BJ (cell line): Measurements from ENCODE around the gene FGFR4. TPM values are rescaled to one million over a fixed set of nuclear protein-coding genes. Genes with fewer than 3 reads are reported as not detected.

Experiments used
- CTCF ChIA-PET: fragments of 350-600 bp; formaldehyde crosslinking; extraction: SDS; loops from one replicate; lab custom pipeline; 2021; ENCODE audit warnings: antibody characterized with exemption, inconsistent platforms; lab: Yijun Ruan, JAX
- POLR2A ChIA-PET: fragments of 300-600 bp; sonication (Branson Sonifier 250); formaldehyde crosslinking; extraction: SDS; loops from one replicate; lab custom pipeline; 2021; ENCODE audit warnings: antibody characterized with exemption; lab: Charles Lee
- DNase-seq: peaks from one replicate; pipeline ENCODE4 v3.0.0-alpha.2; 2011; ENCODE audit warnings: low read depth
- H3K27me3 ChIP-seq: 2 replicates; pipeline ENCODE4 v1.6.0; 2011; ENCODE audit warnings: low read length; ENCODE audit not compliant: control insufficient read depth, insufficient read depth
- H3K36me3 ChIP-seq: 2 replicates; pipeline ENCODE4 v1.5.1; 2011; ENCODE audit warnings: low read length; ENCODE audit not compliant: control insufficient read depth, insufficient read depth
- H3K4me3 ChIP-seq: 2 replicates; pipeline ENCODE4 v1.5.1; 2011; ENCODE audit warnings: low read depth, mild to moderate bottlenecking, control low read depth, low read length
- polyA plus RNA-seq: library from polyadenylated mRNA; depleted of rRNA; stranded (reverse); fragments of >200 nt; gene quantifications from 2 replicates; pipeline ENCODE4 v1.2.3, GENCODE V29; 2011
- TF ChIP-seq, protein P1 (sequence below): IDR thresholded peaks from 2 replicates; pipeline ENCODE4 v1.5.1; 2011; ENCODE audit warnings: low read depth, mild to moderate bottlenecking, control low read depth, inconsistent platforms, low read length, moderate library complexity; ENCODE audit not compliant: insufficient read depth

Gene FGFR4
- polyA plus RNA-seq, 1 experiment: 0.12 TPM

DNA sequence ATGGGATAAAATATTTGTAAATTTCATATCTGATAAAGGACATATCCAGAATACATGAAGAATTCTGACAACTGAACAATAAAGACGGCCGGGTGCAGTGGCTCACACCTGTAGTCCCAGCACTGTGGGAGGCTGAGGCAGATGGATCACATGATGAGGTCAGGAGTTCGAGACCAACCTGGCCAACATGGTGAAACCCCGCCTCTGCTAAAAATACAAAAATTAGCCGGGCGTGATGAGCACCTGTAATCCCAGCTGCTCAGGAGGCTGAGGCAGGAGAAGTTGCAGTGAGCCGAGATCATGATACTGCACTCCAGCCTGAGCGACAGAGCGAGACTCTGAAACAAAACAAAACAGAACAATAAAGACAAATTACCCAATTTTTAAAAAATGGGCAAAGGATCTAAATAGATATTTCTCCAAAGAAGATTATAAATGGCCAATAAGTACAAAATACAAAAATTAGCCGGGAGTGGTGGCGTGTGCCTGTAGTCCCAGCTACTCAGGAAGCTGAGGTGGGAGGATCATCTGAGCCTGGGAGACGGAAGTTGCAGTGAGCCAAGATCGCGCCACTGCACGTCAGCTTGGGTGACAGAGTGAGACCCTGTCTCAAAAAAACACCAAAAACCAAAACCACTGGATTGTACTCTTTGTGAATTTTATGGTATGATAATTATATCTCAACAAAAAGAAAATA lies 37.2 kb downstream of the FGFR4 start:
- ChIA-PET CTCF (interaction anchor here (0.6 to 1.3 kb wide), 5 partner anchors 9 to 358 kb away, joined by 3 to 6 read pairs (median 3); no protein-coding TSS in a partner anchor), POLR2A (no interaction called here)
- Histone ChIP-seq H3K4me3 (no peak overlapping the region), H3K36me3 (no peaks in the 10 kb centered on the region), H3K27me3 (no peaks in the 10 kb centered on the region)
- TF ChIP-seq, protein P1, sequence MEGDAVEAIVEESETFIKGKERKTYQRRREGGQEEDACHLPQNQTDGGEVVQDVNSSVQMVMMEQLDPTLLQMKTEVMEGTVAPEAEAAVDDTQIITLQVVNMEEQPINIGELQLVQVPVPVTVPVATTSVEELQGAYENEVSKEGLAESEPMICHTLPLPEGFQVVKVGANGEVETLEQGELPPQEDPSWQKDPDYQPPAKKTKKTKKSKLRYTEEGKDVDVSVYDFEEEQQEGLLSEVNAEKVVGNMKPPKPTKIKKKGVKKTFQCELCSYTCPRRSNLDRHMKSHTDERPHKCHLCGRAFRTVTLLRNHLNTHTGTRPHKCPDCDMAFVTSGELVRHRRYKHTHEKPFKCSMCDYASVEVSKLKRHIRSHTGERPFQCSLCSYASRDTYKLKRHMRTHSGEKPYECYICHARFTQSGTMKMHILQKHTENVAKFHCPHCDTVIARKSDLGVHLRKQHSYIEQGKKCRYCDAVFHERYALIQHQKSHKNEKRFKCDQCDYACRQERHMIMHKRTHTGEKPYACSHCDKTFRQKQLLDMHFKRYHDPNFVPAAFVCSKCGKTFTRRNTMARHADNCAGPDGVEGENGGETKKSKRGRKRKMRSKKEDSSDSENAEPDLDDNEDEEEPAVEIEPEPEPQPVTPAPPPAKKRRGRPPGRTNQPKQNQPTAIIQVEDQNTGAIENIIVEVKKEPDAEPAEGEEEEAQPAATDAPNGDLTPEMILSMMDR: no peak
- no peak for DNase-seq

DNA sequence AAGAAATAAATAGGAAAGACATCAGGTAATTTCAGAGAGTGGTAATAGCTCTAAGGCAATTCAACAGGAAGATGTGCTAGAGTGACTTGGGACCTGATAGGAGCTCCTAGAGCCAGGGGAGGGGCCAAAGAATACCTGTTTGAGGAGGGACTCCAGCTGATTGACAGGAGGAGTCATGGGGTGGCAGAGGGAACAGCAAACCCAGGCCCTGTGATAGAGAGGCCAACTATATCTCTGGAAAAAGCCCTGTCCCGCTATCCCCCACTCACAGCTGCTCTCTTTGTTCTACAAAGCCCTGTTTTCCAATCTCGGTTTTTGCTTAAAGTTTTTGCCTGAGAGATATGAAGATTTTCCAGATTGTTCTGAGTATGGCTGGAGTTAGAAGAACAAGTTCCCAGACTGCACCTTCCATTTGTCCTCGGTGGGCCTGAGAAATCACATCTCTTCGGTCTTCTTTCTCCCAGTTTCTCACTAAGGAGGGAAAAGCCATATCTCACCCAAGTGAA lies 37.8 kb downstream of the FGFR4 start:
- H3K27me3 ChIP-seq: no peaks in the 10 kb centered on the region
- DNase-seq: no peak
- ChIA-PET CTCF (interaction anchor here (0.6 to 1.3 kb wide), 4 partner anchors 10 to 106 kb away, joined by 3 to 6 read pairs (median 3); no protein-coding TSS in a partner anchor), POLR2A (no interaction called here)
- H3K36me3 ChIP-seq: no peaks in the 10 kb centered on the region
- H3K4me3 ChIP-seq: no peak overlapping the region
- TF ChIP-seq, protein P1: no peak

GRCh38 chr5:177126771-177127170 lies 40.1 kb downstream of the FGFR4 start:
- Histone ChIP-seq H3K27me3 (no peaks in the 10 kb centered on the region), H3K4me3 (no peak overlapping the region), H3K36me3 (no peaks in the 10 kb centered on the region)
- DNase-seq: no peak
- ChIA-PET POLR2A (no interaction called here), CTCF (interaction anchor here (0.9 to 4.4 kb wide), 3 partner anchors 9 to 16 kb away, joined by 3 to 33 read pairs (median 4); no protein-coding TSS in a partner anchor)
- TF ChIP-seq, protein P1: no peak

GRCh38 chr5:177128551-177128981 lies 41.9 kb downstream of the FGFR4 start:
- TF ChIP-seq, protein P1: no peak
- DNase-seq: no peak
- ChIA-PET POLR2A (no interaction called here), CTCF (interaction anchor here (0.7 to 4.4 kb wide), 2 partner anchors 15 to 119 kb away, joined by 3 to 33 read pairs; no protein-coding TSS in a partner anchor)
- H3K27me3 ChIP-seq: no peaks in the 10 kb centered on the region
- H3K36me3 ChIP-seq: no peaks in the 10 kb centered on the region
- no peak overlapping the region for H3K4me3 ChIP-seq

DNA sequence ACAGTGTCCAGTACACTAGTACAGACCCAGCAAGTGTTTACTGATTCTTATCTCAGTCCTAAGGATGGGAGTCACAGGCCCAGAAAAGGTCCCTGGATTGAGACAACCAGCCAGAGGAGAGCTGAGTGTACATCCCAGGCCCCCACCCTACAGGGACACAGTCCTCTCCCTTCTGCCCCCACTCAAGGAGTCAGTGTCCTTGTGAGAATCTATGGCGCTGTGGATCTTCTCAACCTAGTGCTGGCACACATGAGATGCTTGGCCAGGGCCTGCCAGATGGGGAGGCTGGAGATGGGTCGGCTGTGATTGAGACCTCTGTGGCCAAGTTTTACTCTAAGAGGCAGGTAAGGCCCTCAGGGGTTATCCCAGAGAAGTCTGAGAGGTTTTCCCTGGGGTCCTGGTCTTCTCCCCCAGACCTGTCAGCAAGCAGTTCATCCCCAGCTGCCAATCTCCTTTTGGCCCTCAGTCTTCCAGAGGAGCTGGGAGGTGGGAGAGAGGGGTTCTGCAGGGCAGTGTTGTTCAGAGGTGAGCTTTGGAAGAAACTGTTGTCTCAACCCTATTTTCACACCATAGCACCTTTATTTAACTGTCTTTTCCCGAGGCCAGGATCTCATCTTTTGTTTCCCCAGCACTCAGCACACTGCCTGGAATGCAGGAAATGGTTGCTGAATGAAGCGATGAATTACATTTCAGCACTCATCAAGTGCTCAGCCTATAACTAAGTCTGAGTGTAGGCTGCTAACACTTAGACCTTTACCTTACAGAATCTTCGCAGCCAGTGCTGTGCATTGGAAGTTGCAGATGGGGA lies 43.7 kb downstream of the FGFR4 start:
- H3K4me3 ChIP-seq: no peak overlapping the region
- ChIA-PET POLR2A (interaction anchor here (0.6 kb wide), 1 partner anchor 13 kb away, joined by 3 read pairs; no protein-coding TSS in a partner anchor), CTCF (interaction anchor here (4.2 kb wide), 1 partner anchor 17 kb away, joined by 15 read pairs; no protein-coding TSS in a partner anchor)
- H3K36me3 ChIP-seq: no peaks in the 10 kb centered on the region
- TF ChIP-seq, protein P1: no peak
- DNase-seq: no peak
- H3K27me3 ChIP-seq: no peaks in the 10 kb centered on the region
